HG03139 (cell line): ENCODE results near the gene PCED1A.
"Not testable (repeated sequence)": the region's sequence is repeated elsewhere in the genome, so short reads cannot be mapped to it uniquely, and the experiment has no call there.

Experiments used
- ATAC-seq: cut with Tn5 transposase; IDR thresholded peaks from one replicate; pipeline ENCODE4 v1.9.1; 2021; ENCODE audit not compliant: unreplicated experiment

PCED1A gene

DNA sequence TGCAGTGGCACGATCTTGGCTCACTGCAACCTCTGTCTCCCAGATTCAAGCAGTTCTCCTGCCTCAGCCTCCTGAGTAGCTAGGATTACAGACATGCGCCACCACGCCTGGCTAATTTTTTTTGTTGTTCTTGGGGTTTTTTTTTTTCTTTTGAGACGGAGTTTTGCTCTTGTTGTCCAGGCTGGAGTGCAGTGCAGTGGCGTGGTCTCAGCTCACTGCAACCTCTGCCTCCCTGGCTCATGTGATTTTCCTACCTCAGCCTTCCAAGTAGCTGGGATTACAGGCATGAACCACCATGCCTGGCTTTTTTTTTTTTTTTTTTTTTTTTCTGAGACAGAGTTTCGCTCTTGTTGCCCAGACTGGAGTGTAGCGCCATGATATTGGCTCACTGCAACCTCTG lies 9.2 kb downstream of the PCED1A start:
- not testable (repeated sequence) for ATAC-seq

DNA sequence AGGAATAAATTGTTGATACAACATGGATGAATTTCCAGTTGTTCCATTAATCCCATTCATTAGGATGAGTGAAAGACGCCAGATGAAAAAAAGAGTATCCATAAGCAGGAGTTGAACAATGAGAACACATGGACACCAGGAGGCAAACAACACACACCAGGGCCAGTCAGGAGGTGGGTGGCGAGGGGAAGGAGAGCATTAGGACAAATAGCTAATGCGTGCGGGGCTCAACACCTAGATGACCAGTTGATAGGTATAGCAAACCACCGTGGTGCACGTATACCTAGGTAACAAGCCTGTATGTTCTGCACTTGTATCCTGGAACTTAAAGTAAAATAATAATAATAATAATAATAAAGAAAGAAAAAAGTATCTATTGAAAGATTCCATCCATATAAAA lies 11.1 kb downstream of the PCED1A start:
- ATAC-seq = no peak

DNA sequence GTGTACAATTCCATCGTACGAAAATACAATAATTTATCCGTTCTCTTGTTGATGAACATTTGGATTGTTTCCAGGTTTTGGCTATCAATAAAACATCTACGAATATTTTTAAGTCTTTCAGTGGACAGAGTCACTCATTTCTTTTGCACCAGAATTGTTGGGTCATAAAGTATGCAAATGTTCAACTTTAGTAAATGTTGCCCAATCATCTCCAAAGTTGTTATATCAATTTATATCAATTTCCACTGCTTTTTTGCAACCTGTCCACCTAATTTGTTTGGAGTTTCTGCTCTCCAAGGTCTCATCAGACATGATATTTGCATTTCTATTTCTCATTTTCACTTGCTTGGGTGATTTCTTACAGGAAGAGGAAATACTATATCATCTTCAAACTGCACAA lies 13.8 kb downstream of the PCED1A start:
- no peak for ATAC-seq

DNA sequence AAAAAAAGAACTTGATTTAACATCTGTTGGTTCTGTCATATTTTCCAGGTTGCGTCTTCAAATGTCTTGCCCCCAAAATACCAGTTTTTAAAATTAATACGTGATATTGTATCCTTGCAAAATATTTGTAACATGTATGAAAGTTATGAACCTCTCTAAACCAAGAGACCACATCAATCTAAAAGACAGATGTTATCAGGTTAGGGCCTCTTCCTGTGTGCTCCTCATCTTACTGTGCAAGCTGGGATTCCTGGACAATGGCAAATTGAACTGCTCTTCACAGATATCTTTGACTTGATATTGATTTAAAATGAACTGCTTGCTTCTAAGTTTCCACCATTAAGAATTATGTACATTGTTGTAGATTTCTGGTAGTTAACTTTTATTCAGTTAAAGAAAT lies 14.7 kb downstream of the PCED1A start:
- ATAC-seq = no peak

DNA sequence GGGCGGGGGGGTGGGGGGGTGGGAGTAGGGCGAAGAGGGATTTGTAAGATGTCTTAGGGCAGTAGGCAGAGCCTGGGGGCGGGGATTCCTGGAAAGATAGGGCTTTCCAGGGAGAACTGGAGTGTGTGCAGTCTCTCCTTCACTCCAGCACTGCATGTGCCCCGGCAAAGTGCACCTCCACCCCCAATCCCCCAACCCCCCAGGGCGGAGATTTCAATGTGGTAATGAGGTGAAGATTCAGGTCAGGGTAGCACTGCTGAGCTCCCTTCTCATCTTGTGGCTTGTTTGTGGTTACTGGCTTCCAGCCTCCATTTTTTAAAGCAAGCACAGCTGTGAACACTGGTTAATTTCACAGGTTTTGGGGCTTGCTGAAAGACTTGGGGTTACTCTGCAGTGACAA lies 18.4 kb downstream of the PCED1A start:
- no peak for ATAC-seq

DNA sequence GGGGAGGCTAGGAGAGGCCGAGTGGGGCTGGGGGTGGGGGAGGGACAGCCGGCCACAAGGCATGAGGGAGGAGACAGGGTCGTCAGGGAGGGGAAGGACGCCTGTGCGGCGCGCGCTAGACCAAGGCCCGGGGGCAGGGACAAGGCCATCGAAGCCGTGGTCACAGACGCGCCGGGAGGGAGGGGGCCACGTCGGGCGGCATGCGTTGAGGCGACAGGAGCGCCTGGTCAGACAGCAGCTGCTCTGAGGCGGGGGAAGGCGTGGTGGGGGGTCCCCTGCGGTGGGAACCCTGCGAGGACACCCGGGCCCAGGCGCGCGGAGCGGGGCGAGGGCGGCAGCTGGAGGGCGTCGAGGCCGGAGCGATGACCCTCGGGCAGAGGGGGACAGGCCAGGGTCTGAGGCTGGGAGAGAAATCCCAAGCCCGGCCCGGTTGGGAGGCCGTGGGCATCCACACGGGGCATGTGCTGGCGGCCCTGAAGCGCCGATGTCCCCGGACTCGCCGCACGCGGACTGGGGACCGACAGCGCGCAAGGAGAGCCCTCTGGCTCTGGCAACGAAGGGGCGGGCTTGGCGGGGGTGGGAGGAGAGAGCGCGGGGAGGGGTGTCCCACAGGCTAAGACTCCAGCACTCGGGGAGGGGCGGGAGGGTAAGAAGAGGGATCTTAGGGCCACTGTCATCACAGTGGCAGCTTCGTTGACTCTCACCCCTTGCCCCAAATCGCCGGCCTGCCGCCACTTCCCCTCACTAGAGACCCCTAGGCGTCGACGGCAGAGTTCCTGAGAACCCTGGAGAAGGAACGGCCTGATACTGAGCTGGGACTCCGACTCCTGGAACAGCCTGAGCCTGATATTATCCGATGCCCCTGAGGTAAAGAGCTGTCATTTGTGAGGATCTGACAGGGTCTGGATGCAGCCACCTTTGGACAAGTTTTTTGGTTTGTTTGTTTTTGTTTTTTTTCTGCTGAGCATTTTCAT lies 19.3 kb downstream of the PCED1A start:
- no peak for ATAC-seq

DNA sequence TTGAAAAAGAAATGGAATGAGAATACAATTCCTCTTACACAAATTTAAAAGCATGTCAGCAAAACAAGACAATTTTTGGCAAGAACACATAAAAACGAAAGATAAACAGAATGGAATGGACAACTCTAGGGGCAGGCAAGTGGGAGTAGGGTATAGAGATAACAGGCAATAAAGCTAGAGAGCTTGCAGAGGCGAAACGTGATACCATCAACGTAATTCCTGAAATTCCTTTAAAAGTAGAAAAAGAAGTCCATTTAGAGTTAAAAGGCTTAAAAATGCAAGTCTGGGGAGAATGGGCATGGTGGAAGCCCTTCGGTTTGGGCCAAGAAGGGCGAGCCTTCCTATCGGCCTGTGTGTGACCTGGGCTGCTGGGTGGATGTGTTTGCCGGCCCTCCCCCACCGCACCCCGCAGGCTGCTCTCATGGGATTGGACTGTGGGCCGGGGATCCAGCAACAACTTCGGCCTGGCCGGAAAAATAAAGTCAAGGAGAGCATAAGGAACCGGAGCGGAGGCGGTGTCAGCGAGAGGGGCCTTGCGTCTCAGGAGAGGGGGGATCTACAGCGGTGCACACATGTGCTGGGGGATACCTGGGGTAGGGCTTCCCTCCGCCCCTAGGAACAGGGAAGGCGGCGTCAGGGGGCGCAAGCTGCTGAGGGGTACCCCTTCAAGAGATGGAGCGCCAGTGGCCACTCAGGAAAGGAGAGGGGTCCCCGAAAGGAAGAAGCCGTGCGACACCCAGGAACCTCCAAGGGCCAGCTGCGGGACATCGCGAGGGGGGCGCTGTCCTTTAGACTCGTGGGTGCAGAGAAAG lies 20.2 kb downstream of the PCED1A start:
- ATAC-seq = no peak

DNA sequence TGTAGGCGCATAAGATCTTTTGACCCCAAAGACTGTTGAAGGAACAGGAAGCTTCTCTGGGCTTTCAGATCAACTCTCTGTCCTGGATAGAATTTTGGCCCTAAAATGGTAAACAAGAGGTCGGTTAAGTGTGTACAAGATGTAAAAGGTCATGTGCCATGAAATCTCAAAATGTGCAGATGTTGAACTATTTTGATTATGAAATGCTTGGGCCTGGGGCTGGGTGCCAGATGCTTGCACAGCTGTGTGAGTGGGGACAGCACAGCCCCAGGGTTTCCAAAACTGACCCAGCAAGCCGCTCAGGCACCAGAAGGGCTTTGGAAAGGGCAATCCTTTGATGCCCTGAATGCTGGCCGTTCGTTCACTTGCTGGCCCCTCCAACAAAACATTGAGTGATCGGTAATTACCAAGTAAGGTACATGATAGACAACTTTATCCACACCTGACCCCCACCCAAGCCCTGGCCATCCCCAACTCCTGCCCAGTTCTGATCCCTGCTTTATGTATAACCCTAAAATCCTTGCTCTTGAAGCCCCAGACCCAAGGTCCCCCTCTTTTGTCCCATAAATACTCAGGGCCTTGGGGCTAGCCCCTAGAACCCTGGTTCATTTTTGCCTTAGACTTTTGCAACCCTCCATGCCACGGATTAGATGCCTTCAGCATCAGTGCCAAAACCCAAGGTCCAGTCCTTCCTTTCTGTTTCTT lies 22.4 kb downstream of the PCED1A start:
- no peak for ATAC-seq

DNA sequence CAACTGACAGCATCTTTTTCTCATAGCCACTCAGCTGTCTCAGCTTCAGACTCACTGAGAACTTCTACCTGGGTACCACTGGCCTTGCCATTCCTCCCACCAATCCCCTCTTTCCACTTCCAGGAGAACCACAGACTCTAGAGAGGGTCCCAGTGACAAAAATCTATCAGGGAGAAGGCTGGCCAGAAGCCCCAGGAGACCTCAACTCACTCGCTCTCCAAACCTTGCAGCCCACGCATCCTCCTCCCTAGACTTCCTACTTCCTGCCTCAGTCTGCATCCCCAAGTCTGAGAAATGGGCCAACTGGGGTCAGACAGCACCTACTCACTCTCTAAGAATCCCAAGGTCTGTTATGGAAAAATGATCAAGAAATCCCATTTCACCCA lies 23.1 kb downstream of the PCED1A start:
- no peak for ATAC-seq

DNA sequence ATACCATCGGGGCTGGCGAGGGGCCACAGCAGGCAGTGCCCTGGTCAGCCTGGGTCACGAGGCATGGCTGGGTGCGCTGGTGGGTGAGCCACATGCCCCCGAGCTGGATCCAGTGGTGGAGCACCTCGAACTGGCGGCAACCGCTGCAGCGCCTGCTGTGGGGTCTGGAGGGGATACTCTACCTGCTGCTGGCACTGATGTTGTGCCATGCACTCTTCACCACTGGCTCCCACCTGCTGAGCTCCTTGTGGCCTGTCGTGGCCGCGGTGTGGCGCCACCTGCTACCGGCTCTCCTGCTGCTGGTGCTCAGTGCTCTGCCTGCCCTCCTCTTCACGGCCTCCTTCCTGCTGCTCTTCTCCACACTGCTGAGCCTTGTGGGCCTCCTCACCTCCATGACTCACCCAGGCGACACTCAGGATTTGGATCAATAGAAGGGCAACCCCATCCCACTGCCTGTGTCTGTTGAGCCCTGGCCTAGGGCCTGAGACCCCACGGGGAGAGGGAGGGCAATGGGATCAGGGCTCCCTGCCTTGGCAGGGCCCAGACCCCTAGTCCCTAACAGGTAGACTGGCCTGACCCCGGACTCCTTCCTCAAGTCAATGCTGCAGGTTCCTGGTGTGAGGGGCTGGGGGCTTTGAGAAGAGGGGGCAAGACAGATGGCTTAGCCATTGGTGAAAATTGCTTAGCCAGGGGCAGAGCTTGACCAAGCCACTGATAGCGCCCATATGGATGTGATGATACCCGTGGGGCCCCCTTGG lies 23.7 kb downstream of the PCED1A start:
- ATAC-seq = no peak

DNA sequence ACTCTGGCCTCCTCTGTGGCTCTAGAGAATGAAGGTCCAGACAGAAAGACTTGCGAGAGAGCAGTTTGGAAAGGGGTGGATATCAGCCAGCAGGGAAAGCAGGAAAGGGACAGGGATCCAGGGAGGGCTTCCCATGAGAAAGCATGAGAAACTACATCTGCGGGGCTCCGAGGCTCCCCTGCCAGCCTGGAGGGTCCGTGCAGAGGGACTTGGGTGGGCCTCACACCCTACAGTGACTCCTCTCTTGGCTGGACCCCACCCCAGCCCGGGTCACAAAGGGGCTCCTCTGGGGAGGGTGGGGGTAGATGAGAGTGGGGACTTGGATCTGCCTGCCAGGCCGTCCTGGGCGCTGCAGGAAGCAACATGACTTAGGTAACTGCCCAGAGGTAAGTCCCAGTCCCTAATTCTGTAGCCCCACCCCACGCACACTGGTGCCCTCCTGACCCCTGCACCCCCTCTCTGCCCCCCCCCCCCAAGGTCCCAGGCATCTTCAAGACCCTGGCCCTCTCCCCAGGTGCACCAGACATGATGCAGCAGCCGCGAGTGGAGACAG lies 24.3 kb downstream of the PCED1A start, which contains the start of gene TMEM239:
TMEM239 (plus strand) TSS at position 335 of the 553 bp plus-strand sequence; CDS start at position 526, 191 bp downstream.
- ATAC-seq = no peak

DNA sequence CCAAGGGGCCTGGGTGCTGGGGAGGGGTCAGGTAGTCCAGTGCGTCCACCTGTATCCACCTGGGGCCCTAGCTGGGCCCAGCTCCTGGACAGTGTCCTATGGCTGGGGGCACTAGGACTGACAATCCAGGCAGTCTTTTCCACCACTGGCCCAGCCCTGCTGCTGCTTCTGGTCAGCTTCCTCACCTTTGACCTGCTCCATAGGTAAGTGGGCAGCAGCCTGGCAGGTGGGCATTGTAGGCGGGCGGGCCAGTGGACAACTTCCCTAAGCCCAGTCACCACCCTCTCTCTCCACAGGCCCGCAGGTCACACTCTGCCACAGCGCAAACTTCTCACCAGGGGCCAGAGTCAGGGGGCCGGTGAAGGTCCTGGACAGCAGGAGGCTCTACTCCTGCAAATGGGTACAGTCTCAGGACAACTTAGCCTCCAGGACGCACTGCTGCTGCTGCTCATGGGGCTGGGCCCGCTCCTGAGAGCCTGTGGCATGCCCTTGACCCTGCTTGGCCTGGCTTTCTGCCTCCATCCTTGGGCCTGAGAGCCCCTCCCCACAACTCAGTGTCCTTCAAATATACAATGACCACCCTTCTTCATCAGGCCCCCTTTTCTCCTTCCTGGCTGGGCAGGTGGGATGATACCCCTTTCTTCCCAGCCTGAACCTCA lies 25.1 kb downstream of the PCED1A start:
- ATAC-seq = no peak

DNA sequence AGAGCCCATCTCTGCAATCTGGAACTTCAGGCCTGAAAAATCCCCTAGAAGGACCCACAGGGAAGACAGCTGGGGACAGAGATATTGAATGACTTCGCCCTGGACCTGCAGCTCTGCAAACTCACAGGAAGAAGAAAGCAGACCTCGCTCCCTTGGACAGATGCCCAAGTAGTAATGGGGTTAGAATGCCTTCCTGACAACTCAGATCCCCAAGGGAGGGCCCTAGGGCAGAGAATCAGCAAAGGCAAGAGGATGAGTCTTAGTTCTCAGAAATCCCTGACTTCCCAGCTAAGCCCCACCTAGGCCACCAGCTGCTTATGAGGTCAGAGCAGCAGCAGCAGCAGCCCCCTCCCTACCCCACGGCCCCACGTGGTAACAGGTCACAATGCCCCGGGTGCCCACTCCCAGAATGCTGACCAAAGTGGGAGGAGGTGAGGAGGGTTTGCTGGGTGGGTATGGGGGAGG lies 25.8 kb downstream of the PCED1A start, which contains the start of gene C20orf141:
C20orf141 (plus strand) TSS at position 401 of the 465 bp plus-strand sequence. CDS start 198 bp downstream, outside the sequence.
- no peak for ATAC-seq

DNA sequence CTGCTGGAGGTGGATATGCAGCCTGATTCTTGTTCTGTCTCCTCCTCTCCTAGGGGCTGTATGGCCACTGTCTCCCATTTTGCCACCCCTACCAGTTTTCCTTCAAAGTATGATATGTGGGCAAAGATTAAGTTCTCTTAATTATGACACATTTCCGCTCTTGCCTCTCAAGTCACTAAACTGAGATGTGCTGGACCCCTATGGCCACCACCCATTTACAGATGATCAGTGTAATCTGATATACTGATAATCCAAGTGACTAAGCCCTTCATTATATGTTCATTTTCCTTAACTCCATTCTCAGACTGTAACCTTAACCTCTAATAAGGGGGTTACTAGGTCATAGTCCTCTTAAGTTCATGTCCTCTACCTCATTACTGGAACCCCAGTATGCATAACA lies 26.4 kb downstream of the PCED1A start:
- no peak for ATAC-seq

DNA sequence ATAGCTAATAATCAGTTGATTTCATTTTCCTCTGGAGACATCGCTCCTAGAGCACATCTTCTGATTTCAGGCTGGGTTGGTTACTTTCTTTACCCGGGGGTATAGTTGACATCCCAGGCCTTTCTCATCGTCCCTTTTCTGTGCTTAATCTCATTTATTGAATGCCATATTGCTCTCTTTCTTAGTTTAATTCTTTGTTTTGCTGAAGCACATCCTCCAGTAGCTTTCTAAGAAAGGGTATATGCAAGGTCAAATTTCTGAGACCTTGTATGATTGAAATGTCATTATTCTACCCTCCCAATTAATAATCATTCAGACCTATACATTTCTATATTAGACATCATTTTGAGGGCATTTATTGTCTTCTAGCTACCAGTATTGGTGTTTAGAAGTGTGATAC lies 28.3 kb downstream of the PCED1A start:
- no peak for ATAC-seq

DNA sequence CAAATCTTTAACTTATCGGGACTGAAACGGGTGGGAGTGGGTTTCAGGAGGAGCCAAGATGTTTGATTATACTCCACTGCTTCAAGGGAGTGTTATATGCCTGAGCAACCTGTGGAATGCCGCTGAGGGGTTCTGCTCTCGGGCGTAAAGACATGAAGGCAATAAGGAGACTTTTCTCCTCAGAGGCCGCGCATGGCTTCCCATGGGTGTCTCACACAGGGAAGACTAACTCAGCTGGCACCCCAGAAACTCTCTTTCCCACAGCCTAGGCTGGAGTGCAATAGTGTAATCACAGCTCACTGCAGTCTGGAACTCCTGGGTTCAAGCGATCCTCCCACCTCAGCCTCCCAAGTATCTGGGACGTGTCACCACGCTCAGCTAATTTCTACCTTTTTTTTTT lies 30.8 kb downstream of the PCED1A start:
- ATAC-seq = no peak

DNA sequence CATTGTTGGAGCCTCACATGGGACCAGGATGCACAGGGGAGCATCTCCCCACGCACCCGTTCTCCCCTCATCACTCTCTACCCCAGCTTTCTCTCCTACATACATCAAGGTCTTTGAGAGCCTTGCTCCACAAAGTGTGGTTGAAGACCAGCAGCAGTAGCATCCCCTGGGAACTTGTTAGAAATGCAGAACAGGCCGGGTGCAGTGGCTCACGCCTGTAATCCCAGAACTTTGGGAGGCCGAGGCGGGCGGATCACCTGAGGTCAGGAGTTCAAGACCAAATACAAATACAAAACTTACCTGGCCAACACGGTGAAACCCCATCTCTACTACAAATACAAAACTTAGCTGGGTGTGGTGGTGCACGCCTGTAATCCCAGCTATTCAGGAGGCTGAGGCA lies 32.5 kb downstream of the PCED1A start:
- ATAC-seq = not testable (repeated sequence)

DNA sequence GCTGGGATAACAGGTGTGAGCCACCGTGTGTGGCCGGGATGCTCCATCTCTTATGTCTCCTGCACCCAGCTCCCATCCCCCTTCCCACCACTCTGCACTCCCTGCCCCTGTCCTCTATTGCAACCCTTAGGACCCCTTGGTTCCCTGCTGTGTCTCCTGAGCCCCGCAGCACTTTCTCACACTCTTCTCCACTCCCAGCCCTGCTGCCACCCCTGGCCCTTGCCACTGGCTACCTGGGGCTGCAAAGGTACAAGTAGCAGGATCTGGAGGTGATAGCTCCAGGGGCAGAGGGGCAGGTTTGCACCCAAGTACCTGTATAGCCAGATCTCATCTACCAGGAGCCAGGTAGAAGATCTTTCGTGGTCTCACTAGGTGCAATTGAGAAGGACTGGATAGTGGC lies 33.4 kb downstream of the PCED1A start:
- ATAC-seq = no peak

DNA sequence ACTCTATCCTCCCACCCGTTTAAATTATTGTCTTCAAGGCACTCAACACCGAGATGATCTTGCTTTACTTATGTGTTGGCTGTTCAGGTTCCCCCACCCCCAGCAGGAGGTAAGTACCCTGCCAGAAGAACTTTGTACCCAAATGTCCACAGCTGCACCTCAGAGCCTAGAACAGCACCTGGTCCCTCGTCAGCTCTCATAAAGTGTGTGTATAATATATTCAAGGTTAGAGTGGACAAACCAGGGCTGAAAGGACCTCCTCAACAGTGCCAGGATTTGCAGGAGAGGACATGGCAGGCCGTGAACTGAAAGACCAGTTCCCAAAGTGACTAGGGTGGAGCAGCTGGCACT lies 34.1 kb downstream of the PCED1A start:
- ATAC-seq = no peak
